ENCODE data around the gene SDSL.

GRCh38 chr12:113405694-113406093 is 16.5 kb upstream of the SDSL start:
- TF ChIP-seq REST (IDR thresholded peaks at IDR 0.05; ENCODE audit: insufficient read depth in 1 of 2, low read depth in 2 of 2, low read length in 2 of 2) = no peak
- no peak for TF ChIP-seq POLR2AphosphoS5 (IDR thresholded peaks at IDR 0.05; ENCODE audit: low read depth, low read length)
- no peak for TF ChIP-seq SIN3A (IDR thresholded peaks at IDR 0.05; ENCODE audit: borderline replicate concordance, insufficient read depth, low read length)
- TF ChIP-seq TAF1 (IDR thresholded peaks at IDR 0.05; ENCODE audit: borderline replicate concordance, insufficient read depth, low read length) = no peak
- TF ChIP-seq FOXP2 (optimal IDR thresholded peaks at IDR 0.05; ENCODE audit: borderline replicate concordance, extremely low read depth, extremely low read length, insufficient read depth) = no peak
